ENCODE results near the gene EVA1A.

The EVA1A gene

GRCh38 chr2:75539955-75540716 is 20.6 kb downstream of the EVA1A start:
- DNase-seq: no peak

DNA sequence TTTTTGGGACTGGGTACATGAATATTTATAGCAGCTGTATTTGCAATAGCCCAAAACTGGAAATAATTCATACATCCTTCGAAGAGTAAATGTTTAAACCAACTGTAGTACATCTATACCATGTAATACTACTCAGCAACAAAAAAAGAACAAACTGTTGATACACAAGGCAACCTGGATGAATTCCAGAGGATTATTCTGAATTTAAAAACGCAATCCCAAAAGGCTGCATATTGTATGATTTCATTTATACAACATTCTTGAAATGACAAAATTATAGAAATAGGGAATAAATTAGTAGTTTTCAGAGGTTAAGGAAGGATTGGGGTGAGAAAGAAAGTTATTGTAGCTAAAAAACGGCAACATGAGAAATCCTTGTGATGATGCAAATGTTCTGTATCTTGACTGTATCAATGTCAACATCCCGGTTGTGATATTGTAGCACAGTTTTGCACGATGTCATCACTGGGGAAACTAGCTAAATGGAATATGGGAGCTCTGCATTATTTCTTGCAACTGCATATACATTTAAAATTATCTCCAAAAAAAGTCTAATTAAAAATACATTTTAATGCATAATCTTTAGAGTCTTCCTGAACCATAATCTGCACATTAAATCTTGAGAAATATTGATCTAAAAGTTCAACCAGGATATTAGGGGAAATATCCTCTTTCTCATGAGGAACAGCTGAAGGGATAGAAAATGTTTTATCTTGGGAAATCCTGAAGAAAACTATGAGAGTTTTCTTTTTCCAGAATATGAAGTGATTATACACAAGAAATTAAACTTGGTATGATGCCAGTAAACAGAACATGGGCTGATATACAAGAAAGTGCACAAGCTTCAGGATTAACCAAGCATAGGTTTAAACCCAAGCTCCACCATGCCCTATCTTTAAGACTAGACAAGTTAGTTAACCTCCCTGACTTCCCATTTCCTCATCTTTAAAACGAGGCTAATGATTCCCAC is 21.9 kb downstream of the EVA1A start:
- DNase-seq: no peak

GRCh38 chr2:75537658-75538057 is 23.1 kb downstream of the EVA1A start:
- DNase-seq: no peak

DNA sequence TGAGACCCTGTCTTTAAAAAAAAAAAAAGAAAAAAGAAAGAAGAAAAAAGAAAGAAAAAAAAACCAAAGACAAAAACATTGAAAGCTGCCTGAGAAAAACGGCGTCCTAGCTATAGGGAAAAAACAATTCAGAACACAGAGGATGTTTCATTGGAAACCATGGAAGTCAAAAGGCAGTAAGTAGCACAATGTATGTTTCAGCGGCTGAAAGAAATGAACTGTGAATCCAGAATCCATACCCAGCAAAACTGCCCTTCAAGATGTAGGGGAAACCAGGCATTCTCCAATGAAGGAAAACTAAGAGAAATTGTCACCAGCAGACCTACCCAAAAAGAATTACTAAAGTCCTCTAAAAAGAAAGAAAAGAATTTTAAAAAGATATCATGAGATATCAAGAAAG is 27.6 kb downstream of the EVA1A start:
- DNase-seq: no peak

DNA sequence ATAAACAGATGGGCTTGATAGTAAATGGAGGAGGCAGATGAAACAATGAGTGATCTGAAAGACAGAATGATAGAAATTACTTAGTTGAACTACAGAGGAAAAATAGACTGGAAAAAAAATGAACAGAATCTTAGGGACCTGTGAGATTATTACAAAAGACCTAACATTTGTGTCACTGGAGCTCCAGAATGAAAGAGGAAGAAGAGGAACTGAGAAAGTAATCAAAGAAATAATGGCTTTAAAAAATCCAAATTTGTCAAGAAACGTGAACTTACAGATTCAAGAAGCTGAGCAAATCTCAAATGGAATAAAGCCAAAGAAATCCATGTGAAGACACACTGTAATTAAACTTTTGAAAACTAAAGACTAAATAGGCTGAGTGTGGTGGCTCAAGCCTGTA is 28.3 kb downstream of the EVA1A start:
- no peak for DNase-seq

GRCh38 chr2:75528221-75528977 is 32.3 kb downstream of the EVA1A start:
- DNase-seq: no peak

DNA sequence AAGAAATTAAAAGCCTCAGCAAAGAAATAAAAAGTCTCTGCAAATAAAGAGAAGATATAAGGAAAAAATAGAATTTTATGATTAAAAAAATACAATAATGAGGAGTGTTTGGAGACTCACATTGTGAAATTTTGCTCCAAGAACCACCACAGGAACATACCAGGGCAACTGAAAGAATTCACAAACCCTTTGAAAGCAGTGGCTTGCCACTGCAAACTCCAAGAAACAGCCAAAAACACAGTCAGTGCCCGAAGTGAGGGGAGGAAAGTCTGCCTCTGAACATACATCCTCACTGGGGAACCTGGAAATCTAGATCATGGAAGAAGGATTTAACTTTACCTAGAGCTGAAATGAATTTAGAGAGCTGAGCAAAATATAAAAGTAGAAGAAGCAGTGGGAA is 33.1 kb downstream of the EVA1A start:
- DNase-seq: no peak

DNA sequence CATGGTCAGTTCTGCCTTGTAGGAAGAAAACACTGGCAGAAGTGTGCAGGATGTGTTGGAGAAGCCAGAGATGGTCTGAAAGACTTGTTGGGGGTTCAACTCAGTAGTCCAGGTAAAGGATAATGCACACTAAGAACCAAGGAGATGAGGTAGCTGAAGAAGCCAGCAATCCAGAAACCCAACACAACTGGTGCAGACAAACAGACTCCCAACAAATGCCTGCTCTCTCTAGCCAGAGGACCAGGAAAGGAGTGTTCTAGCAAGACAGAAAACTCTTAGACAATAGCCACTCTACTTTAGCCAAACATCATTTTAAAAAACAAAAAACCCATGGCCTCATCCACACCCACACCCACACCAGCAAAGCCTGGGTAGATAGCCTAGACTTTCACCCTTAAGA is 33.9 kb downstream of the EVA1A start:
- no peak for DNase-seq

- no peak for DNase-seq
Measured at GRCh38 chr2:75525434-75526310, 35.1 kb downstream of the EVA1A start.

DNA sequence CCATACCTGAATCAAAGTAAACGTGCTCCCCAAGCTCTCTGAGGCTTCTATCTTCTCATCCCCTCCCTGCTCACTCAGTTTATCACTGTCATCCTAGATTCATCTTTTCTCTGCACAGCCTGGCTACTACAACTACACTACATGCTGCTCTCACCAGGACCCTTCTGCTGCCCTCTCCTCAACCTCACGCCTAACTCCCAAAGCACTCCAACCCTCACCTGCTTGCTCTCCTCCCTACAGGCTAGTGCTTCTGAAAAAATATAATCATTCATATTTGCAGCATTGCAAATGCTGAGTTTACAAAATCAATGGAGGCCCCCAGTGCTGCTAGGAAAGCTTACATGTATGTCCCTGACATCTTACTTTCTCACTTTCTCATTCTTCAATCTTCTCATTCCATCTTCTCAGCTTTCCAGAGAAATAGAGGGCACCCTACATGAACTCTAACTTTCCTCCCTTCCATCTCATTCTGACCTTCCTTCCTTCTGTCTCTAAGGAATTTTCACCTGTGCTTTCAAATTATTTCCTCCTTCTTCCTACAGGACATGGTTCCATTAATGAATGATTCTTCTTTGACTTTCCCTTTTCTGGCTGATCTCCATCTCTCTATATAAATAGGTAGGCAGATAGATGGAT is 36.3 kb downstream of the EVA1A start:
- DNase-seq: no peak

GRCh38 chr2:75523313-75524275 is 37.1 kb downstream of the EVA1A start:
- DNase-seq: no peak

DNA sequence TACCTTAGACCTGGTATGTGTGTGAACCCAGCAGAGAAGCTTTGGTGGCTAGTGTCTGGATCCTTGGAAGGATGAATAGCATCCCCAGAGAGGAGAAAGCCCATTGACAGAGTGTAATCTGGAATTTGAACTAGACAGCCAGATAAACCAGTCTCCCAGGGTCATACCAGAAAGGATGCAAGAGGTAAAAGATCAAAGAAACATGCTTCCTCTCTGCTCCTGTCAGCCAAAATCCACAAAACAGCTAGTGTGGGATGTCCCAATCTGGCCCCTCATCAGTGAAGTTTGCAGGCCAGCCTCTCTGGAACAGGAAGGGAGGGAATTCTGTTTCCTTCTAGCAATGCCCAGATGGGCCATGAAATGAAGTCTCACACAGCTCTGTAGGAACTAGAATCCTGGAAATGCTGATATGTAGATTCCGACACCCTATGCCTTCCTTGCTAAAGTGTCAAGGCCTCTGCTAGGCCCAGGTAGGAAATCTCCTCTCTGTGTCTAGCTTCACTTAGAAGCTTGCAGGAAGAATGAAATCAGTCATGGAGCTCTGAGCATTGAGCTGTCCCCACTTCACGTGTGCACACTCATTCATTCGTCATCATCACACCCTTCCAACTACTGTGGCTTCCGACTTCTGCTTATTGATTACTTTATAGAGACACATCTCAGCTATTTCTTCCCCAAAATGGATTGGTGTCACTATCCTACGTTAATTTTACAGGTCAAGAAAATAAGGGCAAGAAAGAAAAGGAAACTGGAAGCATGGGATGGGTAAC is 38.0 kb downstream of the EVA1A start:
- no peak for DNase-seq

- no peak for DNase-seq
Measured at GRCh38 chr2:75521225-75521872, 39.4 kb downstream of the EVA1A start.

DNA sequence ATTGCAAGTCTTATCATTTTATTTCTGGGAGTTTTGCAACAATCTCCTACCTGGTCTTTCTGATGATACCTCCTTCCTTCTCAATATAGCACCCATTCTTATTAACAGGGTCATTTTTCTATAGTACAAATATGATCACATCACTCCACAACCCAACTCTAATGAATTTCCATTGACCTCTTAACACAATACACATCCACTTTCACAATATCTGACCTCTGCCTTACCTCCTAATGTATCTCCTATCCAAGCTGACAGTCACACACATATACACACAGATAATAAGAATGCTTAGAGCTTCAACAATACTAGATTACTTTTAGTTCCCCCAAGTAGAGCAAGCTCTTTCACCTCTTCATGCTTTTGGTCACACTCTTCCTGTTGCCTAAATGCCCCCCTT is 40.9 kb downstream of the EVA1A start:
- no peak for DNase-seq

DNA sequence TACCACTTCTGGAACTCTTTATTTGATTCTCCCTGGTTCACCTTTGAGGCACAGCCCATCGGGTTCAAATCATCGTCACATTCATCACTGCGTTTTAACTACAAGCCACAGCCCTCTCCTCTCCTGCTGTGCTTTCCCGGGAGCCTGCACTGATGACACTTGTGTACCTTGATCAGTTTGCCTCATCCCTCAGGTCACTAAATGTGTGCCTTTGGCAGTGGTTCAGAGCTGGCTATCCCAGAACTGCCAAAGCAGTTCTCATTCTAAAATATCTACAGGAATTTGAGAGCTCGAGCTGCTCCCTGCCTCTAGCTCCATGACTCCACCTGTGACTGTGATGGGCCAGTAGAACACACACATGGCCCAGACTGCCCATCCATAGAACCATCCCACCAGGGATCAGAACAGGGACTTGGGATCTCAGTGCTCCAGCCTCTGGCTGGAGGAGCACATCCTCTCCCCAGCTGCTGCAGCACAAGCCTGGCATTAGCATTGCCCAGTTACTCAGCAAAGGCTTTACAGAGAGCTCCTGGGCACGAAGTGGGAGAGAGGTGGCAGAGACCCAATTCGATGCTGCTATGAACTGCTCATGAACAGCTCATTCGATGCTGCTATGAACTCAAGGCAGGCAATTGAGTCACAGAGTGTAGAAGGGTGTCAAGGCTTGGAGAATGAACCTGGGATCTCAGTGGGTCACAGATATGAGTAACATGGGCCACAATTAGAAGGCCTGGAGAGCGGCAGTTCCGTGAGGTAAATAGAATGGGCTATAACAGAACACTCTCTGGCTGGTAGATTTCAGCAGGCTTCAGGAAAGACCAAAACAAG is 41.9 kb downstream of the EVA1A start:
- no peak for DNase-seq

DNA sequence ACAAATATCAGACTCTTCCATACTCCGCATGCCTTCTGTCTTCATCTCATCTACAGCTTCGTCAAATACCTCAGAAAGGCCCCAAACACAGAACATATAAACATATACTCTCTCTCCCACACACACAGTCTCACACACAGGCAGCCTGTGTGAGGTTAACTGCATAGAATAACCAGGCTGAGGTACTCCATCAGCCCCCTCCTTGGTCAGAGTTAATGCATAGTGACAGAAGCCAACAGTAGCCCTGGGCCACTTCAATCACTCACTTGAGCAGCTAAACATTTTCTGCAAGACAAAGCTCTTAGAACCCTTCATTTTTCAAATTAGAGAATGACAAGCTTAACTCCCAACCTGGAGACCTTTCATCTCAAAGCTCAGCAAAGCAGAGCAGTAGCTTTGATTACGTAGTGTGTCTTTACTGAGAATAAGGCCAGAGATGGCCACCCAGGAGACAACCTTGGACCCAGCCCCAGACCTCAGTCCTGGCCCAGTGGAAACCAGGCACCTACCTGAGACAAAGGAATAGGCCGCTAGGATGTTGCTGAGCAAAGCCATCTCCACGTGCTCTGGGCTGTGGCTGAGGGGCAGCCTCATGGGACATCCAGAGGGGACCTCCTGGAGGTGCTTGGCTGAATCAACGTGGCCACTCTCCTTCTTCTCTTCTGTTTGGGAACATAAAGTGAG is 43.0 kb downstream of the EVA1A start:
- DNase-seq: no peak
